Measurements from ENCODE around the gene TMEM182. TPM values are rescaled to one million over a fixed set of nuclear protein-coding genes. Genes with fewer than 3 reads are reported as not detected.

Gene TMEM182
- total RNA-seq, 2 donors from 2014 or later, result 2.5 to 3.1 TPM

- no peak for ATAC-seq (ENCODE audit: insufficient number of reproducible peaks, low FRiP score, low read depth)
- no peak for TF ChIP-seq CTCF (IDR thresholded peaks at IDR 0.05)
- Histone ChIP-seq H3K4me1 (ENCODE audit: control insufficient read depth in 1 of 2, low read depth in 2 of 2) (peaks cover 0 to 6% of the 10 kb centered on the region in 2 donors), H3K27ac (no peak overlapping the region), H3K4me3 (no peak overlapping the region), H3K27me3 (replicated peaks; ENCODE audit: insufficient read depth) (no peaks in the 10 kb centered on the region), H3K36me3 (no peaks in the 10 kb centered on the region), H3K9me3 (no peaks in the 10 kb centered on the region)
- no peak for DNase-seq (ENCODE audit: low spot score)
These were observed 82.1 kb downstream of the TMEM182 start for GRCh38 chr2:102843764-102844443.

GRCh38 chr2:102844911-102845310 is 83.1 kb downstream of the TMEM182 start:
- no peak for TF ChIP-seq CTCF (IDR thresholded peaks at IDR 0.05)
- H3K27me3 ChIP-seq (replicated peaks; ENCODE audit: insufficient read depth), result no peaks in the 10 kb centered on the region
- ATAC-seq (ENCODE audit: insufficient number of reproducible peaks, low FRiP score, low read depth) (no peak), DNase-seq (ENCODE audit: low spot score) (no peak)
- no peaks in the 10 kb centered on the region for H3K36me3 ChIP-seq
- H3K4me1 ChIP-seq (ENCODE audit: control insufficient read depth in 1 of 2, low read depth in 2 of 2), result peaks cover 0 to 7% of the 10 kb centered on the region in 2 donors
- no peak overlapping the region for H3K4me3 ChIP-seq
- no peaks in the 10 kb centered on the region for H3K9me3 ChIP-seq
- no peak overlapping the region for H3K27ac ChIP-seq

- Histone ChIP-seq H3K36me3 (no peaks in the 10 kb centered on the region), H3K27me3 (replicated peaks; ENCODE audit: insufficient read depth) (no peaks in the 10 kb centered on the region), H3K4me3 (peak overlapping the region; percentile 56), H3K9me3 (no peaks in the 10 kb centered on the region), H3K4me1 (ENCODE audit: control insufficient read depth in 1 of 2, low read depth in 2 of 2) (peaks cover 0 to 7% of the 10 kb centered on the region in 2 donors), H3K27ac (no peak overlapping the region)
- no peak for ATAC-seq (ENCODE audit: insufficient number of reproducible peaks, low FRiP score, low read depth)
- TF ChIP-seq CTCF (IDR thresholded peaks at IDR 0.05), result no peak
- no peak for DNase-seq (ENCODE audit: low spot score)
These were observed 86.6 kb downstream of the TMEM182 start for GRCh38 chr2:102848366-102848839.

- Histone ChIP-seq H3K27me3 (replicated peaks; ENCODE audit: insufficient read depth) (no peaks in the 10 kb centered on the region), H3K9me3 (no peaks in the 10 kb centered on the region), H3K27ac (no peak overlapping the region), H3K4me1 (ENCODE audit: control insufficient read depth in 1 of 2, low read depth in 2 of 2) (peaks cover 0 to 7% of the 10 kb centered on the region in 2 donors), H3K36me3 (no peaks in the 10 kb centered on the region), H3K4me3 (no peak overlapping the region)
- DNase-seq (ENCODE audit: low spot score) (no peak), ATAC-seq (ENCODE audit: insufficient number of reproducible peaks, low FRiP score, low read depth) (no peak)
- TF ChIP-seq CTCF (IDR thresholded peaks at IDR 0.05), result no peak
These were observed 89.1 kb downstream of the TMEM182 start for GRCh38 chr2:102850888-102851287.

- peaks cover 0 to 7% of the 10 kb centered on the region in 2 donors for H3K4me1 ChIP-seq (ENCODE audit: control insufficient read depth in 1 of 2, low read depth in 2 of 2)
- H3K4me3 ChIP-seq, result no peak overlapping the region
- no peak overlapping the region for H3K27ac ChIP-seq
- no peaks in the 10 kb centered on the region for H3K27me3 ChIP-seq (replicated peaks; ENCODE audit: insufficient read depth)
- no peak for DNase-seq (ENCODE audit: low spot score)
- no peak for TF ChIP-seq CTCF (IDR thresholded peaks at IDR 0.05)
- ATAC-seq (ENCODE audit: insufficient number of reproducible peaks, low FRiP score, low read depth), result no peak
- no peaks in the 10 kb centered on the region for H3K9me3 ChIP-seq
- no peaks in the 10 kb centered on the region for H3K36me3 ChIP-seq
These were observed 91.0 kb downstream of the TMEM182 start for GRCh38 chr2:102852867-102853266.

Other genes starting within 250 kb of the TMEM182 start
- gene SLC9A2, start 142.5 kb upstream of the TMEM182 start, total RNA-seq, result under 1 TPM in 1 of 2 donors, not detected in 1; 0.71 TPM

Data from thoracic aorta (tissue), 2 donors.